NCI-H2029 treated with DMSO at 0.1 percent for 48 hours (cell line): ENCODE results near the gene ARPC1A.
A peak's percentile ranks its signal among the peaks of the same experiment; 100 is the strongest.
"Not testable (repeated sequence)": the region's sequence is repeated elsewhere in the genome, so short reads cannot be mapped to it uniquely, and the experiment has no call there.

Source experiments
- DNase-seq: peaks from one replicate; lab custom pipeline; 2025; lab: John Stamatoyannopoulos, UW

Gene ARPC1A

GRCh38 chr7:99371376-99371920, 45.8 kb downstream of the ARPC1A start:
- DNase-seq = no peak

GRCh38 chr7:99372275-99373090, 46.8 kb downstream of the ARPC1A start:
- peak; percentile 33 for DNase-seq

GRCh38 chr7:99373091-99374066, 47.7 kb downstream of the ARPC1A start:
- DNase-seq = no peak

GRCh38 chr7:99374111-99375064, 48.7 kb downstream of the ARPC1A start, which contains the start of gene ARPC1B:
Gene ARPC1B, plus strand, starts transcription at chr7:99374730. Its CDS starts 10,985 bp downstream, at chr7:99385715.
- DNase-seq = no peak

- no peak for DNase-seq
Observed at GRCh38 chr7:99375070-99375807, 49.5 kb downstream of the ARPC1A start.

- DNase-seq = no peak
Observed at GRCh38 chr7:99379043-99379577, 53.4 kb downstream of the ARPC1A start.

GRCh38 chr7:99379693-99380031, 54.0 kb downstream of the ARPC1A start:
- DNase-seq = not testable (repeated sequence)

GRCh38 chr7:99380032-99380822, 54.5 kb downstream of the ARPC1A start:
- DNase-seq = no peak

- no peak for DNase-seq
Observed at GRCh38 chr7:99380823-99381663, 55.3 kb downstream of the ARPC1A start.

- DNase-seq = no peak
Observed at GRCh38 chr7:99381664-99382075, 56.0 kb downstream of the ARPC1A start.

- no peak for DNase-seq
Observed at GRCh38 chr7:99383203-99383602, 57.5 kb downstream of the ARPC1A start.

- DNase-seq = no peak
Observed at GRCh38 chr7:99383791-99384370, 58.2 kb downstream of the ARPC1A start.

- DNase-seq = no peak
Observed at GRCh38 chr7:99384523-99384922, 58.8 kb downstream of the ARPC1A start.

GRCh38 chr7:99385564-99385963, 59.9 kb downstream of the ARPC1A start:
- no peak for DNase-seq

GRCh38 chr7:99386584-99387238, 61.0 kb downstream of the ARPC1A start:
- no peak for DNase-seq

GRCh38 chr7:99387239-99387635, 61.5 kb downstream of the ARPC1A start:
- DNase-seq = not testable (repeated sequence)

GRCh38 chr7:99387912-99388311, 62.2 kb downstream of the ARPC1A start:
- no peak for DNase-seq

- no peak for DNase-seq
Observed at GRCh38 chr7:99389772-99390171, 64.1 kb downstream of the ARPC1A start.
